HCT116 (cell line): Measurements from ENCODE around the gene PRSS2. TPM values are rescaled to one million over a fixed set of nuclear protein-coding genes. Genes with fewer than 3 reads are reported as not detected.

Experiments
- ATAC-seq: fragments of 200-7000 bp; cut with Tn5 transposase; 2 replicates; pipeline ENCODE4 v1.9.1; 2020; ENCODE audit warnings: mild to moderate bottlenecking, moderate library complexity
- BruUV-seq: library from RNA; stranded (reverse); fragments of 400-500 nt; replicated peaks from 2 replicates; lab custom pipeline; 2021; lab: Mats Ljungman, UMichigan
- CTCF ChIA-PET: fragments of 300-600 bp; sonication (Branson Sonifier 250); formaldehyde crosslinking; loops from one replicate; lab custom pipeline; 2021; ENCODE audit warnings: antibody characterized with exemption; lab: Charles Lee
- POLR2A ChIA-PET: fragments of 300-600, 350-600 bp; sonication (Branson Sonifier 250); formaldehyde crosslinking; loops from one replicate; lab custom pipeline; 2021; ENCODE audit warnings: antibody characterized with exemption; lab: Charles Lee
- RAD21 ChIA-PET, 2 experiments: fragments of 300-600 bp; sonication (Branson Sonifier 250); formaldehyde crosslinking; loops; one replicate each; lab custom pipeline; 2023; ENCODE audit warnings: low total read pairs in 2 of 2; ENCODE audit not compliant: uncharacterized antibody in 2 of 2, unreplicated experiment in 2 of 2, low non-redundant PET in 1 of 2; lab: Charles Lee
- DNase-seq: peaks from one replicate; pipeline ENCODE4 v3.0.0-alpha.2; 2010; ENCODE audit warnings: low read depth, low spot score
- H2AFZ ChIP-seq: fragments of 200-600 bp; shearing (Covaris generic), sonication (generic); 2 replicates; pipeline ENCODE4 v1.6.1; 2017; ENCODE audit warnings: low read depth, mixed run types, mixed read lengths, antibody characterized with exemption, low read length; ENCODE audit not compliant: poor library complexity, severe bottlenecking
- H3K27ac ChIP-seq: 2 replicates; pipeline ENCODE4 v1.5.1; 2012; ENCODE audit warnings: low read depth, low read length
- H3K27me3 ChIP-seq: fragments of 200-600 bp; sonication (generic); 2 replicates; pipeline ENCODE4 v1.6.1; 2016; ENCODE audit warnings: mixed run types, low read length, mixed read lengths; ENCODE audit not compliant: insufficient read depth
- H3K36me3 ChIP-seq, 2 experiments: fragments of 200-500 bp in 1 of 2; fragments of 200-600 bp in 1 of 2; sonication (Bioruptor generic) in 1 of 2; sonication (generic) in 1 of 2; 2 replicates each; pipeline versions ENCODE4 v1.5.1 to v1.6.1; 2014 to 2016; ENCODE audit warnings: low read length in 2 of 2, inconsistent platforms in 1 of 2, mixed read lengths in 1 of 2, mixed run types in 1 of 2; ENCODE audit not compliant: insufficient read depth in 2 of 2, control insufficient read depth in 1 of 2
- H3K4me1 ChIP-seq, 2 experiments: fragments of 200-600 bp in 1 of 2; sonication (generic) in 1 of 2; 2 replicates each; pipeline versions ENCODE4 v1.5.1 to v1.6.1; 2012 to 2017; ENCODE audit warnings: low read length in 2 of 2, inconsistent platforms in 1 of 2, mild to moderate bottlenecking in 1 of 2, mixed read lengths in 1 of 2, mixed run types in 1 of 2, moderate library complexity in 1 of 2; ENCODE audit not compliant: insufficient read depth in 2 of 2, control insufficient read depth in 1 of 2
- H3K4me2 ChIP-seq: fragments of 200-600 bp; sonication (generic); 2 replicates; pipeline ENCODE4 v1.6.1; 2017; ENCODE audit warnings: mixed run types, low read length, mixed read lengths
- H3K4me3 ChIP-seq, 2 experiments: fragments of 200-600 bp in 1 of 2; sonication (generic) in 1 of 2; replicated peaks in 1 of 2; 2 replicates each; pipeline ENCODE4 v1.5.1; 2011 to 2016; ENCODE audit warnings: low read length in 2 of 2, control low read depth in 1 of 2, low read depth in 1 of 2, mild to moderate bottlenecking in 1 of 2, mixed read lengths in 1 of 2, mixed run types in 1 of 2
- H3K79me2 ChIP-seq: fragments of 200-600 bp; sonication (generic); 2 replicates; pipeline ENCODE4 v1.6.1; 2017; ENCODE audit warnings: mild to moderate bottlenecking, mixed run types, low read length, moderate library complexity, mixed read lengths; ENCODE audit not compliant: insufficient read depth
- H3K9ac ChIP-seq: fragments of 200-600 bp; sonication (generic); 2 replicates; pipeline ENCODE4 v1.6.1; 2016; ENCODE audit warnings: low read length, mixed read lengths
- H3K9me2 ChIP-seq: fragments of 200-600 bp; sonication (generic), shearing (Covaris generic); 2 replicates; pipeline ENCODE4 v1.6.1; 2017; ENCODE audit warnings: mixed run types, mild to moderate bottlenecking, moderate library complexity; ENCODE audit not compliant: insufficient read depth
- H3K9me3 ChIP-seq, 2 experiments: fragments of 200-500 bp in 1 of 2; fragments of 200-600 bp in 1 of 2; sonication (Bioruptor generic) in 1 of 2; sonication (generic) in 1 of 2; 2 replicates each; pipeline ENCODE4 v1.6.1; 2014 to 2017; ENCODE audit warnings: low read length in 2 of 2, mixed read lengths in 2 of 2, inconsistent platforms in 1 of 2, low read depth in 1 of 2, mild to moderate bottlenecking in 1 of 2, mixed run types in 1 of 2, moderate library complexity in 1 of 2; ENCODE audit not compliant: control insufficient read depth in 1 of 2, insufficient read depth in 1 of 2
- H4K20me1 ChIP-seq: fragments of 200-600 bp; sonication (generic), shearing (Covaris generic); 2 replicates; pipeline ENCODE4 v1.6.1; 2017; ENCODE audit warnings: mixed run types, mild to moderate bottlenecking, moderate library complexity; ENCODE audit not compliant: insufficient read depth
- CBX3 ChIP-seq: IDR thresholded peaks from 2 replicates; pipeline ENCODE4 v1.6.1; 2012; ENCODE audit warnings: low read depth
- EZH2phosphoT487 ChIP-seq: fragments of 200-600 bp; IDR thresholded peaks from 2 replicates; pipeline ENCODE4 v1.6.1; 2018; ENCODE audit warnings: antibody characterized with exemption, borderline replicate concordance
- SP1 ChIP-seq: IDR thresholded peaks from 2 replicates; pipeline ENCODE4 v1.6.1; 2012; ENCODE audit warnings: low read depth
- TCF7L2 ChIP-seq: IDR thresholded peaks from 2 replicates; pipeline ENCODE4 v1.7.0; 2011; ENCODE audit warnings: borderline replicate concordance, inconsistent platforms; ENCODE audit not compliant: insufficient read depth, insufficient read length; ENCODE audit errors: extremely low read depth
- intact Hi-C: fragments of 100-400 bp; cut with micrococcal nuclease; formaldehyde crosslinking; loops from 2 replicates; pipeline ENCODE4 v1.10.0; 2022
- total RNA-seq: library from RNA; stranded (reverse); gene quantifications from one replicate; pipeline ENCODE4 v1.2.1, GENCODE V29; 2021; ENCODE audit not compliant: unreplicated experiment
- TF ChIP-seq, protein P1 (sequence below), 3 experiments: fragments of 200-600 bp in 1 of 3; sonication (generic) in 1 of 3; IDR thresholded peaks in 2 of 3; conservative IDR thresholded peaks in 1 of 3; 2 replicates each; pipeline ENCODE4 v1.5.1; 2012 to 2017; ENCODE audit warnings: low read depth in 2 of 3, low read length in 2 of 3, antibody characterized with exemption in 1 of 3, borderline replicate concordance in 1 of 3, control low read depth in 1 of 3, mild to moderate bottlenecking in 1 of 3, mixed read lengths in 1 of 3, mixed run types in 1 of 3, moderate library complexity in 1 of 3; ENCODE audit not compliant: insufficient read depth in 1 of 3
- TF ChIP-seq, protein P2 (sequence below): IDR thresholded peaks from 2 replicates; pipeline ENCODE4 v1.6.1; 2011; ENCODE audit warnings: mild to moderate bottlenecking, low read length, moderate library complexity; ENCODE audit not compliant: insufficient replicate concordance; ENCODE audit errors: extremely low read depth

PRSS2 gene
- total RNA-seq, 1 experiment from 2014 or later: 36.8 TPM

DNA sequence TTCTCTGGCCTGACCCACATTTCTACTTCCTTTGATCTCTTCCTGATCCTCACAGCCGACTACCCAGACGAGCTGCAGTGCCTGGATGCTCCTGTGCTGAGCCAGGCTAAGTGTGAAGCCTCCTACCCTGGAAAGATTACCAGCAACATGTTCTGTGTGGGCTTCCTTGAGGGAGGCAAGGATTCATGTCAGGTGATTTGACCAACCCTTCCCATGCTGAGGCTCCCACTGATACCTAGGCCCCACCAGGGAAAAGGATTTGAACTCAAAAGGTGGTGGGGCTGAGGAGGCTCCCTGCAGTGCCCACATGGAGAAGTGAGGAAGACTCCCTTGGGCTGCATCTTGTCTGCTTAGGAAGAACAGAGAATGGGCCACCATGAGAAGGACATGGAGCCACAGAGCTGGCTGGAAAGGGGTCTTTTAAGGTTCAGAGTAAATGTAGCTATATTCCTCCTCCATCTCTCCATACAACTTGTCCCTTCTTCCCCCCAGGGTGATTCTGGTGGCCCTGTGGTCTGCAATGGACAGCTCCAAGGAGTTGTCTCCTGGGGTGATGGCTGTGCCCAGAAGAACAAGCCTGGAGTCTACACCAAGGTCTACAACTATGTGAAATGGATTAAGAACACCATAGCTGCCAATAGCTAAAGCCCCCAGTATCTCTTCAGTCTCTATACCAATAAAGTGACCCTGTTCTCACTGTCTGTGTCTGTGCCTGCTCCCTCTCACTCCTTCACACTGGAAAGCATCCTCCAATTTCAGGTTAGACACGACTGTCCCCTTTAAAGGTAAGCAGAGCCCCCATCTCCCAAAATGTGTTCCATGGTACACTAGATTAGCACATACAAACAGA lies 18.2 kb upstream of the PRSS2 start:
- ChIA-PET CTCF (interaction anchor here (1.0 kb wide), 1 partner anchor 31 kb away, joined by 3 read pairs; no protein-coding TSS in a partner anchor), POLR2A (no interaction called here), RAD21 (no interaction called here)
- no peaks in the 10 kb centered on the region for H3K36me3 ChIP-seq
- no peaks in the 10 kb centered on the region for H3K79me2 ChIP-seq
- DNase-seq (no peak), ATAC-seq (no peak)
- H3K4me1 ChIP-seq: no peaks in the 10 kb centered on the region
- H3K9me3 ChIP-seq: no peaks in the 10 kb centered on the region
- H3K27ac ChIP-seq: no peak overlapping the region
- TF ChIP-seq EZH2phosphoT487 (no peak), SP1 (no peak), CBX3 (no peak), TCF7L2 (no peak)
- TF ChIP-seq, protein P1, sequence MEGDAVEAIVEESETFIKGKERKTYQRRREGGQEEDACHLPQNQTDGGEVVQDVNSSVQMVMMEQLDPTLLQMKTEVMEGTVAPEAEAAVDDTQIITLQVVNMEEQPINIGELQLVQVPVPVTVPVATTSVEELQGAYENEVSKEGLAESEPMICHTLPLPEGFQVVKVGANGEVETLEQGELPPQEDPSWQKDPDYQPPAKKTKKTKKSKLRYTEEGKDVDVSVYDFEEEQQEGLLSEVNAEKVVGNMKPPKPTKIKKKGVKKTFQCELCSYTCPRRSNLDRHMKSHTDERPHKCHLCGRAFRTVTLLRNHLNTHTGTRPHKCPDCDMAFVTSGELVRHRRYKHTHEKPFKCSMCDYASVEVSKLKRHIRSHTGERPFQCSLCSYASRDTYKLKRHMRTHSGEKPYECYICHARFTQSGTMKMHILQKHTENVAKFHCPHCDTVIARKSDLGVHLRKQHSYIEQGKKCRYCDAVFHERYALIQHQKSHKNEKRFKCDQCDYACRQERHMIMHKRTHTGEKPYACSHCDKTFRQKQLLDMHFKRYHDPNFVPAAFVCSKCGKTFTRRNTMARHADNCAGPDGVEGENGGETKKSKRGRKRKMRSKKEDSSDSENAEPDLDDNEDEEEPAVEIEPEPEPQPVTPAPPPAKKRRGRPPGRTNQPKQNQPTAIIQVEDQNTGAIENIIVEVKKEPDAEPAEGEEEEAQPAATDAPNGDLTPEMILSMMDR (IDR thresholded peaks at IDR 0.05 in 2 of 3, conservative IDR thresholded peaks at IDR 0.05 in 1 of 3; ENCODE audit: borderline replicate concordance in 1 of 3, insufficient read depth in 1 of 3, low read depth in 2 of 3, low read length in 2 of 3): no peak
- TF ChIP-seq, protein P2, sequence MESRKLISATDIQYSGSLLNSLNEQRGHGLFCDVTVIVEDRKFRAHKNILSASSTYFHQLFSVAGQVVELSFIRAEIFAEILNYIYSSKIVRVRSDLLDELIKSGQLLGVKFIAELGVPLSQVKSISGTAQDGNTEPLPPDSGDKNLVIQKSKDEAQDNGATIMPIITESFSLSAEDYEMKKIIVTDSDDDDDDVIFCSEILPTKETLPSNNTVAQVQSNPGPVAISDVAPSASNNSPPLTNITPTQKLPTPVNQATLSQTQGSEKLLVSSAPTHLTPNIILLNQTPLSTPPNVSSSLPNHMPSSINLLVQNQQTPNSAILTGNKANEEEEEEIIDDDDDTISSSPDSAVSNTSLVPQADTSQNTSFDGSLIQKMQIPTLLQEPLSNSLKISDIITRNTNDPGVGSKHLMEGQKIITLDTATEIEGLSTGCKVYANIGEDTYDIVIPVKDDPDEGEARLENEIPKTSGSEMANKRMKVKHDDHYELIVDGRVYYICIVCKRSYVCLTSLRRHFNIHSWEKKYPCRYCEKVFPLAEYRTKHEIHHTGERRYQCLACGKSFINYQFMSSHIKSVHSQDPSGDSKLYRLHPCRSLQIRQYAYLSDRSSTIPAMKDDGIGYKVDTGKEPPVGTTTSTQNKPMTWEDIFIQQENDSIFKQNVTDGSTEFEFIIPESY: no peak
- H3K27me3 ChIP-seq: peaks cover 11% of the 10 kb centered on the region; the same call in 1 of the 2 replicates
- H4K20me1 ChIP-seq: no peaks in the 10 kb centered on the region
- no peak overlapping the region for H2AFZ ChIP-seq
- no peak overlapping the region for H3K9ac ChIP-seq
- BruUV-seq: no TSS peak
- no peaks in the 10 kb centered on the region for H3K9me2 ChIP-seq
- H3K4me3 ChIP-seq: no peak overlapping the region
- H3K4me2 ChIP-seq: no peak overlapping the region
- intact Hi-C loops: no loop called here
